ENCODE results near the gene LRP5.
"Not testable (repeated sequence)": the region's sequence is repeated elsewhere in the genome, so short reads cannot be mapped to it uniquely, and the experiment has no call there.

DNA sequence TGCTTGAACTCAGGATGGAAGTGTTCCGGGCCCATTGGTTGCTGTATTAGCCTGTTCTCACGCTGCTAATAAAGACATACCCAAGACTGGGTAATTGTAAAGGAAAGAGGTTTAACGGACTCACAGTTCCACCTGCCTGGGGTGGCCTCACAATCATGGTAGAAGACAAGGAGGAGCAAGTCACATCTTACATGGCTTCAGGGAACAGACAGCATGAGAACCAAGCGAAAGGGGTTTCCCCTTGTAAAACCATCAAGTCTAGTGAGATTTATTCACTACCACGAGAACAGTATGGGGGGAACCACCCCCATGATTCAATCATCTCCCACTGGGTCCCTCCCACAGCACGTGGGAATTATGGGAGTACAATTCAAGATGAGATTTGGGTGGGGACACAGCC is 135.5 kb downstream of the LRP5 start:
- TF ChIP-seq, protein P1, sequence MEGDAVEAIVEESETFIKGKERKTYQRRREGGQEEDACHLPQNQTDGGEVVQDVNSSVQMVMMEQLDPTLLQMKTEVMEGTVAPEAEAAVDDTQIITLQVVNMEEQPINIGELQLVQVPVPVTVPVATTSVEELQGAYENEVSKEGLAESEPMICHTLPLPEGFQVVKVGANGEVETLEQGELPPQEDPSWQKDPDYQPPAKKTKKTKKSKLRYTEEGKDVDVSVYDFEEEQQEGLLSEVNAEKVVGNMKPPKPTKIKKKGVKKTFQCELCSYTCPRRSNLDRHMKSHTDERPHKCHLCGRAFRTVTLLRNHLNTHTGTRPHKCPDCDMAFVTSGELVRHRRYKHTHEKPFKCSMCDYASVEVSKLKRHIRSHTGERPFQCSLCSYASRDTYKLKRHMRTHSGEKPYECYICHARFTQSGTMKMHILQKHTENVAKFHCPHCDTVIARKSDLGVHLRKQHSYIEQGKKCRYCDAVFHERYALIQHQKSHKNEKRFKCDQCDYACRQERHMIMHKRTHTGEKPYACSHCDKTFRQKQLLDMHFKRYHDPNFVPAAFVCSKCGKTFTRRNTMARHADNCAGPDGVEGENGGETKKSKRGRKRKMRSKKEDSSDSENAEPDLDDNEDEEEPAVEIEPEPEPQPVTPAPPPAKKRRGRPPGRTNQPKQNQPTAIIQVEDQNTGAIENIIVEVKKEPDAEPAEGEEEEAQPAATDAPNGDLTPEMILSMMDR (IDR thresholded peaks at IDR 0.05): not testable (repeated sequence)
- TF ChIP-seq POLR2A, POLR2AphosphoS5, EP300 (IDR thresholded peaks at IDR 0.05): not testable (repeated sequence)
